A673 (cell line): ENCODE results near the gene TPO. TPM values are rescaled to one million over a fixed set of nuclear protein-coding genes. Genes with fewer than 3 reads are reported as not detected.

Source experiments
- BruUV-seq: library from RNA; stranded (reverse); fragments of 400-500 nt; replicated peaks from 2 replicates; lab custom pipeline; 2021; lab: Mats Ljungman, UMichigan
- CTCF ChIA-PET: fragments of 300-600 bp; sonication (Branson Sonifier 250); formaldehyde crosslinking; loops from one replicate; lab custom pipeline; 2022; ENCODE audit warnings: antibody characterized with exemption; lab: Charles Lee
- POLR2A ChIA-PET: fragments of 300-600 bp; sonication (Branson Sonifier 250); formaldehyde crosslinking; loops from one replicate; lab custom pipeline; 2022; ENCODE audit warnings: antibody characterized with exemption; ENCODE audit not compliant: low non-redundant PET; lab: Charles Lee
- DNase-seq: peaks from one replicate; pipeline ENCODE4 v3.0.0-alpha.2; 2015; ENCODE audit warnings: low spot score
- H3K27ac ChIP-seq: fragments of 200-600 bp; sonication (generic); 2 replicates; pipeline ENCODE4 v1.5.1; 2016; ENCODE audit warnings: mixed run types, low read depth, mild to moderate bottlenecking, mixed read lengths, antibody characterized with exemption, low read length; ENCODE audit not compliant: poor library complexity, severe bottlenecking
- H3K27me3 ChIP-seq: fragments of 200-600 bp; sonication (generic); replicated peaks from 2 replicates; pipeline ENCODE4 v1.6.1; 2017; ENCODE audit warnings: mixed run types, low read depth, mild to moderate bottlenecking, mixed read lengths, antibody characterized with exemption, low read length; ENCODE audit not compliant: insufficient read depth, poor library complexity
- H3K36me3 ChIP-seq: fragments of 200-600 bp; sonication (generic); 2 replicates; pipeline ENCODE4 v1.6.1; 2016; ENCODE audit warnings: mixed run types, mild to moderate bottlenecking, mixed read lengths, antibody characterized with exemption, low read length; ENCODE audit not compliant: insufficient read depth, poor library complexity, severe bottlenecking
- H3K4me1 ChIP-seq: fragments of 200-600 bp; sonication (generic); 2 replicates; pipeline ENCODE4 v1.6.1; 2017; ENCODE audit warnings: mixed run types, mild to moderate bottlenecking, mixed read lengths, antibody characterized with exemption, low read length; ENCODE audit not compliant: insufficient read depth, poor library complexity, severe bottlenecking
- H3K4me3 ChIP-seq: fragments of 200-600 bp; sonication (generic); 2 replicates; pipeline ENCODE4 v1.5.1; 2016; ENCODE audit warnings: low read depth, mixed run types, mild to moderate bottlenecking, mixed read lengths, low read length; ENCODE audit not compliant: poor library complexity, severe bottlenecking
- H3K9me3 ChIP-seq: fragments of 200-600 bp; sonication (generic); 2 replicates; pipeline ENCODE4 v1.6.1; 2016; ENCODE audit warnings: mixed run types, low read depth, mild to moderate bottlenecking, mixed read lengths, antibody characterized with exemption, low read length; ENCODE audit not compliant: poor library complexity, severe bottlenecking
- CTCF ChIP-seq: fragments of 300-800, 200-600 bp; sonication (generic); conservative IDR thresholded peaks from 2 replicates; pipeline ENCODE4 v1.5.1; 2017; ENCODE audit warnings: low read depth, mild to moderate bottlenecking, antibody characterized with exemption, low read length, moderate library complexity, mixed read lengths
- EZH2 ChIP-seq: fragments of 200-600 bp; sonication (generic); IDR thresholded peaks from 2 replicates; pipeline ENCODE4 v1.6.1; 2017; ENCODE audit warnings: borderline replicate concordance, low read depth, mild to moderate bottlenecking, mixed read lengths, antibody characterized with exemption, low read length; ENCODE audit not compliant: poor library complexity, severe bottlenecking
- intact Hi-C: fragments of 100-400 bp; cut with micrococcal nuclease; formaldehyde crosslinking; loops from one replicate; pipeline ENCODE4 v1.10.0; 2022; ENCODE audit not compliant: unreplicated experiment
- total RNA-seq: library from RNA; stranded (reverse); gene quantifications from 2 replicates; pipeline ENCODE4 v1.2.3, GENCODE V29; 2021

TPO gene
- total RNA-seq, 1 experiment from 2014 or later: not detected

- no peaks in the 10 kb centered on the region for H3K9me3 ChIP-seq
- no peak overlapping the region for H3K27ac ChIP-seq
- no peak overlapping the region for H3K4me3 ChIP-seq
- H3K36me3 ChIP-seq: no peaks in the 10 kb centered on the region
- no TSS peak for BruUV-seq
- no peaks in the 10 kb centered on the region for H3K27me3 ChIP-seq
- ChIA-PET CTCF (no interaction called here), POLR2A (no interaction called here)
- DNase-seq: no peak
- H3K4me1 ChIP-seq: no peaks in the 10 kb centered on the region
- intact Hi-C loops: loop anchor here (5.0 kb wide), 1 partner anchor 215 kb away; no protein-coding TSS in a partner anchor
- TF ChIP-seq EZH2 (no peak), CTCF (no peak)
Measured at GRCh38 chr2:1552611-1553010, 139.3 kb downstream of the TPO start.

DNA sequence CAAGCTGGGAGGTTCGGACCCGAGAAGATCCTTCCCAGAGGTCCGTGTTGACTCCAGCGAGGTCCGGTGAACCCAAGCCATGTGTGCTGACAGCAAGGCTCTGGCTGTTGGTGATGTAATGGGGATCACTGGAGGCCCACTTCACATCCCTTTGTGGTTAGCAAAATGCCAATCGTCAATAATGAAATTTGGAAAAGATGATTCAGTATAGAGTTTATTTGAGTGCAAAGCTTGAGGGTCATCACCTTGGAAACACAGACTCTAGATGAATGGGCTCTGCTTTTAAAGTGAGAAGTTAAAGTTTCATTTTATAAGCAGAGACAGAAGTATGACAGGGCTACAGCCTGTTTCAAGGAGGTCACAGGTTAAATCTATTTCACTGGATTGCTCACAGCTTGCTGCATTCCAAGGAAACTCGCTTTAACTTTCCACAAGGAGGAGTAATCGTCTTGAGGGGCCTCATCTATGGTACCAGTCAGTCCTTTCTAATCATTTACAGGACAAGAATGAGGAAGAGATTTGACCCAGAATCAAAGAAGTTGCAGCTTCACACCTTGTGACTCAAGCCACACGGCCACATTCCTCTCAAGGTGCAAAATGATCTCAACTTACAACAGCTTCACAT, 140.5 kb downstream of the TPO start:
- Histone ChIP-seq H3K9me3 (no peaks in the 10 kb centered on the region), H3K4me3 (no peak overlapping the region), H3K27ac (no peak overlapping the region), H3K36me3 (no peaks in the 10 kb centered on the region), H3K27me3 (no peaks in the 10 kb centered on the region), H3K4me1 (no peaks in the 10 kb centered on the region)
- DNase-seq: no peak
- ChIA-PET POLR2A (no interaction called here), CTCF (interaction anchor here (0.6 to 1.2 kb wide), 2 partner anchors 99 to 216 kb away, joined by 3 to 6 read pairs; no protein-coding TSS in a partner anchor)
- no TSS peak for BruUV-seq
- intact Hi-C loops: loop anchor here (5.0 kb wide), 1 partner anchor 214 kb away; no protein-coding TSS in a partner anchor
- TF ChIP-seq EZH2 (no peak), CTCF (no peak)

- Histone ChIP-seq H3K4me3 (no peak overlapping the region), H3K4me1 (no peaks in the 10 kb centered on the region), H3K27me3 (no peaks in the 10 kb centered on the region), H3K27ac (no peak overlapping the region), H3K36me3 (no peaks in the 10 kb centered on the region), H3K9me3 (no peaks in the 10 kb centered on the region)
- CTCF ChIA-PET: no interaction called here
- TF ChIP-seq EZH2 (no peak), CTCF (no peak)
- POLR2A ChIA-PET: no interaction called here
- intact Hi-C loops: no loop called here
- BruUV-seq: no TSS peak
- no peak for DNase-seq
Measured at GRCh38 chr2:1556286-1556685, 143.0 kb downstream of the TPO start.
